GM18519 (cell line): ENCODE measurements around the gene FUOM.

Experiments used
- ATAC-seq: cut with Tn5 transposase; IDR thresholded peaks from one replicate; pipeline ENCODE4 v1.9.1; 2021; ENCODE audit warnings: mild to moderate bottlenecking, moderate library complexity; ENCODE audit not compliant: unreplicated experiment, low FRiP score

Gene FUOM

GRCh38 chr10:133353988-133354605, 3.7 kb downstream of the FUOM start:
- no peak for ATAC-seq

- no peak for ATAC-seq
Observed at GRCh38 chr10:133353202-133353959, 4.4 kb downstream of the FUOM start.

- no peak for ATAC-seq
Observed at GRCh38 chr10:133351408-133352318, 6.2 kb downstream of the FUOM start.

GRCh38 chr10:133350950-133351329, 6.9 kb downstream of the FUOM start:
- ATAC-seq, result no peak

- ATAC-seq, result no peak
Observed at GRCh38 chr10:133350283-133350949, 7.4 kb downstream of the FUOM start.

- no peak for ATAC-seq
Observed at GRCh38 chr10:133349577-133350011, 8.2 kb downstream of the FUOM start.

GRCh38 chr10:133349160-133349568, 8.7 kb downstream of the FUOM start:
- ATAC-seq, result no peak

- no peak for ATAC-seq
Observed at GRCh38 chr10:133347710-133348517, 9.9 kb downstream of the FUOM start.

GRCh38 chr10:133346413-133346812, 11.4 kb downstream of the FUOM start:
- no peak for ATAC-seq

- ATAC-seq, result no peak
Observed at GRCh38 chr10:133344236-133344635, 13.6 kb downstream of the FUOM start.

- no peak for ATAC-seq
Observed at GRCh38 chr10:133343558-133343957, 14.3 kb downstream of the FUOM start.

- no peak for ATAC-seq
Observed at GRCh38 chr10:133342942-133343341, 14.9 kb downstream of the FUOM start.

GRCh38 chr10:133341983-133342382, 15.8 kb downstream of the FUOM start:
- ATAC-seq, result no peak

GRCh38 chr10:133339708-133340380, 18.0 kb downstream of the FUOM start:
- ATAC-seq, result no peak

GRCh38 chr10:133338080-133339071, 19.4 kb downstream of the FUOM start:
- no peak for ATAC-seq

GRCh38 chr10:133337370-133337725, 20.5 kb downstream of the FUOM start:
- ATAC-seq, result no peak

GRCh38 chr10:133336577-133337369, 21.0 kb downstream of the FUOM start, which contains the start of gene CALY:
Gene CALY (minus strand): TSS chr10:133336896. CDS start chr10:133328989, 7,907 bp downstream.
- ATAC-seq, result no peak
